ENCODE data around the gene CCDC33. TPM values are rescaled to one million over a fixed set of nuclear protein-coding genes. Genes with fewer than 3 reads are reported as not detected.

CCDC33 gene
- polyA plus RNA-seq, 1 of the 3 experiments (the other 2 are of a cell fraction), result 4.0 TPM

DNA sequence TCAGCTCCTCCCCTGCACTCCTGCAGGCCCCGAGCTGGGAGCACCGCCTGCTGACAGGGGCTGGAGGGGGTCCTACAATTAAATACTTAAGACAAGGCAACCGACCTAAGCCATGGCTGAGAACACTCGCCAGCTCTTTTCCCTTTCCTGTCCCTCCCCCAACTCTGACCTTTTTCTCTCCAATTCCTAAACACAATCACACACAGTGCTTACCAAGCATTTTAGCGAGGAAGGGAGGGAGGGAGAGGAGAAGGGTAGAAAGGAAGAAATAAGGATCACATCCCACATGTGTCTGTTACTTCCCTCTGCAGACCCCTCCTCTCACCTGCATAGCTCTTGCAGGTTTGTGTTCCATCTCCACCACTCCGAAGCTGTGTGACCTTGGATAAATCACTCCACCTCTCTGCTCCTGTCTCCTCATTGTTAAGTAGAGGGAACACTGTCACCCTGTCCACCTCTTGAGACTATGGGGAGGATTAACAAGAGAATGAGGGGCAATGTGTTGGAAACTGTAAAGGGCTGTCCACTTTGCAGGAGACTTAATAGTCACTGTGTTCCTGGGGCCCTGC, 67.7 kb downstream of the CCDC33 start:
- H3K9ac ChIP-seq, result no peak overlapping the region
- no peaks in the 10 kb centered on the region for H3K36me3 ChIP-seq (replicated peaks in 1 of 2; ENCODE audit: control insufficient read depth in 1 of 2, insufficient read depth in 2 of 2, low read length in 1 of 2)
- TF ChIP-seq CTCF (IDR thresholded peaks at IDR 0.05) (no peak), NRF1 (IDR thresholded peaks at IDR 0.05; ENCODE audit: low read depth, low read length) (no peak), RFX5 (IDR thresholded peaks at IDR 0.05; ENCODE audit: low read length) (no peak), TAF1 (IDR thresholded peaks at IDR 0.05; ENCODE audit: borderline replicate concordance, low read depth, low read length) (no peak), USF2 (IDR thresholded peaks at IDR 0.05; ENCODE audit: borderline replicate concordance, low read depth, low read length) (no peak)
- TF ChIP-seq, protein P1, sequence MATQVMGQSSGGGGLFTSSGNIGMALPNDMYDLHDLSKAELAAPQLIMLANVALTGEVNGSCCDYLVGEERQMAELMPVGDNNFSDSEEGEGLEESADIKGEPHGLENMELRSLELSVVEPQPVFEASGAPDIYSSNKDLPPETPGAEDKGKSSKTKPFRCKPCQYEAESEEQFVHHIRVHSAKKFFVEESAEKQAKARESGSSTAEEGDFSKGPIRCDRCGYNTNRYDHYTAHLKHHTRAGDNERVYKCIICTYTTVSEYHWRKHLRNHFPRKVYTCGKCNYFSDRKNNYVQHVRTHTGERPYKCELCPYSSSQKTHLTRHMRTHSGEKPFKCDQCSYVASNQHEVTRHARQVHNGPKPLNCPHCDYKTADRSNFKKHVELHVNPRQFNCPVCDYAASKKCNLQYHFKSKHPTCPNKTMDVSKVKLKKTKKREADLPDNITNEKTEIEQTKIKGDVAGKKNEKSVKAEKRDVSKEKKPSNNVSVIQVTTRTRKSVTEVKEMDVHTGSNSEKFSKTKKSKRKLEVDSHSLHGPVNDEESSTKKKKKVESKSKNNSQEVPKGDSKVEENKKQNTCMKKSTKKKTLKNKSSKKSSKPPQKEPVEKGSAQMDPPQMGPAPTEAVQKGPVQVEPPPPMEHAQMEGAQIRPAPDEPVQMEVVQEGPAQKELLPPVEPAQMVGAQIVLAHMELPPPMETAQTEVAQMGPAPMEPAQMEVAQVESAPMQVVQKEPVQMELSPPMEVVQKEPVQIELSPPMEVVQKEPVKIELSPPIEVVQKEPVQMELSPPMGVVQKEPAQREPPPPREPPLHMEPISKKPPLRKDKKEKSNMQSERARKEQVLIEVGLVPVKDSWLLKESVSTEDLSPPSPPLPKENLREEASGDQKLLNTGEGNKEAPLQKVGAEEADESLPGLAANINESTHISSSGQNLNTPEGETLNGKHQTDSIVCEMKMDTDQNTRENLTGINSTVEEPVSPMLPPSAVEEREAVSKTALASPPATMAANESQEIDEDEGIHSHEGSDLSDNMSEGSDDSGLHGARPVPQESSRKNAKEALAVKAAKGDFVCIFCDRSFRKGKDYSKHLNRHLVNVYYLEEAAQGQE (IDR thresholded peaks at IDR 0.05; ENCODE audit: low read depth, low read length), result no peak
- H3K4me1 ChIP-seq (ENCODE audit: control insufficient read depth in 1 of 2, insufficient read depth in 2 of 2, low read depth in 1 of 2, low read length in 1 of 2), result peaks cover 0 to 59% of the 10 kb centered on the region in 2 experiments; a peak in 2 of 4 replicates
- no peak overlapping the region for H2AFZ ChIP-seq (ENCODE audit: low read depth)
- H3K9me3 ChIP-seq, result no peaks in the 10 kb centered on the region
- H4K20me1 ChIP-seq (ENCODE audit: insufficient read depth), result no peaks in the 10 kb centered on the region
- no peaks in the 10 kb centered on the region for H3K27me3 ChIP-seq (ENCODE audit: insufficient read depth)
- no peaks in the 10 kb centered on the region for H3K79me2 ChIP-seq (ENCODE audit: insufficient read depth)
- H3K27ac ChIP-seq (ENCODE audit: low read depth in 2 of 2, low read length in 1 of 2), result peak overlapping the region in 1 of 2 experiments; percentile 95; a peak in 2 of 4 replicates
- no peaks in the 10 kb centered on the region for H3F3A ChIP-seq (replicated peaks; ENCODE audit: insufficient read depth)
- no peak overlapping the region for H3K4me2 ChIP-seq
- DNase-seq, result no peak
- ChIA-PET POLR2A (interaction anchor here (0.6 to 1.5 kb wide), 7 partner anchors 10 to 111 kb away, joined by 3 to 7 read pairs (median 3); no protein-coding TSS in a partner anchor), CTCF (interaction anchor here (0.8 to 7.2 kb wide), 30 partner anchors 9 to 353 kb away, joined by 3 to 69 read pairs (median 5); partner anchors contain the start of genes ISLR2 and STRA6)
- no peak overlapping the region for H3K4me3 ChIP-seq (ENCODE audit: low read depth in 2 of 2, low read length in 1 of 2)
- H3K9me2 ChIP-seq, result no peaks in the 10 kb centered on the region
- WGBS (ENCODE audit: low lambda C conversion rate), result 65% methylated on average over 6 of the region's 6 CpGs

DNA sequence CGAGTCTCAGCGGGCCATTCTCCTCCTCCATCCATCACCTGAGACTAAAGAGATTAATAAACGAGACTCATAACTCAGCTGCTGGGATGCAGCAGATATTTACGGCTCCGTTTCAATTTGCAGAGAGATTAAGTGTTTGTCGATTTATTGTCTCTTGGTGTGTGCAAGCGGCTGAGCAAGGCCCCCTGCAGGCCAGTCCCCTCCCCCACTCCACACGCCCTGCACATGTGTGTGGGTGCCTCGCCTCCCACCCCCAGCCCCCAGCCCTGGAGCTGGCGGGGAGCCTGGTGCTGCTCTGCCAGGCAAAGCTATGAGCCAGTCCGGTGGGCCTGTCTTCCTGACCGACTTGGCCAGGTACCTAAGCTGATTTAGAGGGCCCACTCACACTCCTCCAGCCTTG, 68.3 kb downstream of the CCDC33 start:
- Histone ChIP-seq H3F3A (replicated peaks; ENCODE audit: insufficient read depth) (no peaks in the 10 kb centered on the region), H3K9ac (no peak overlapping the region), H3K4me1 (ENCODE audit: control insufficient read depth in 1 of 2, insufficient read depth in 2 of 2, low read depth in 1 of 2, low read length in 1 of 2) (peaks cover 0 to 65% of the 10 kb centered on the region in 2 experiments; a peak in 2 of 4 replicates), H3K9me2 (no peaks in the 10 kb centered on the region), H3K9me3 (no peaks in the 10 kb centered on the region), H3K27ac (ENCODE audit: low read depth in 2 of 2, low read length in 1 of 2) (peak overlapping the region in 1 of 2 experiments; percentile 95; a peak in 2 of 4 replicates), H3K4me2 (no peak overlapping the region), H3K27me3 (ENCODE audit: insufficient read depth) (no peaks in the 10 kb centered on the region), H3K79me2 (ENCODE audit: insufficient read depth) (no peaks in the 10 kb centered on the region), H3K36me3 (replicated peaks in 1 of 2; ENCODE audit: control insufficient read depth in 1 of 2, insufficient read depth in 2 of 2, low read length in 1 of 2) (no peaks in the 10 kb centered on the region), H4K20me1 (ENCODE audit: insufficient read depth) (no peaks in the 10 kb centered on the region), H2AFZ (ENCODE audit: low read depth) (no peak overlapping the region), H3K4me3 (ENCODE audit: low read depth in 2 of 2, low read length in 1 of 2) (no peak overlapping the region)
- ChIA-PET CTCF (interaction anchor here (0.8 to 7.2 kb wide), 31 partner anchors 8 to 353 kb away, joined by 3 to 69 read pairs (median 5); partner anchors contain the start of genes ISLR2 and STRA6), POLR2A (interaction anchor here (0.9 to 1.5 kb wide), 4 partner anchors 14 to 117 kb away, joined by 3 to 7 read pairs (median 3); no protein-coding TSS in a partner anchor)
- WGBS (ENCODE audit: low lambda C conversion rate), result 60% methylated on average over 10 of the region's 12 CpGs
- DNase-seq, result peak; percentile 73
- TF ChIP-seq TCF12 (IDR thresholded peaks at IDR 0.05), result no peak
- TF ChIP-seq CHD2 (IDR thresholded peaks at IDR 0.05; ENCODE audit: low read length, partially characterized antibody), result peak; percentile 83
- TF ChIP-seq RAD21 (IDR thresholded peaks at IDR 0.05; ENCODE audit: low read length), result peak; percentile 30; the same call in 1 of the 2 replicates
- no peak for TF ChIP-seq FOXM1 (IDR thresholded peaks at IDR 0.05; ENCODE audit: low read depth)
- TF ChIP-seq, protein P2, sequence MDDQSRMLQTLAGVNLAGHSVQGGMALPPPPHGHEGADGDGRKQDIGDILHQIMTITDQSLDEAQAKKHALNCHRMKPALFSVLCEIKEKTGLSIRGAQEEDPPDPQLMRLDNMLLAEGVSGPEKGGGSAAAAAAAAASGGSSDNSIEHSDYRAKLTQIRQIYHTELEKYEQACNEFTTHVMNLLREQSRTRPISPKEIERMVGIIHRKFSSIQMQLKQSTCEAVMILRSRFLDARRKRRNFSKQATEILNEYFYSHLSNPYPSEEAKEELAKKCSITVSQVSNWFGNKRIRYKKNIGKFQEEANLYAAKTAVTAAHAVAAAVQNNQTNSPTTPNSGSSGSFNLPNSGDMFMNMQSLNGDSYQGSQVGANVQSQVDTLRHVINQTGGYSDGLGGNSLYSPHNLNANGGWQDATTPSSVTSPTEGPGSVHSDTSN (IDR thresholded peaks at IDR 0.05), result no peak
- TF ChIP-seq TAF1 (IDR thresholded peaks at IDR 0.05; ENCODE audit: borderline replicate concordance, low read depth, low read length), result no peak
- no peak for TF ChIP-seq ELF1 (IDR thresholded peaks at IDR 0.05)
- TF ChIP-seq, protein P1 (IDR thresholded peaks at IDR 0.05; ENCODE audit: low read depth, low read length), result no peak
- 0 out of 2 replicates have a peak, but pooled peaks have one; percentile 14 for TF ChIP-seq RCOR1 (IDR thresholded peaks at IDR 0.05; ENCODE audit: low read length)
- TF ChIP-seq SIN3A (IDR thresholded peaks at IDR 0.05; ENCODE audit: borderline replicate concordance, low read depth, low read length), result no peak
